VCaP (cell line): ENCODE results near the gene SHPK.

ENCODE experiments used
- H3K27ac ChIP-seq: fragments of 450-650 bp; 2 replicates; pipeline ENCODE4 v1.5.1; 2017
- TF ChIP-seq, protein P1 (sequence below): fragments of 450-650 bp; conservative IDR thresholded peaks from 2 replicates; pipeline ENCODE4 v1.5.1; 2017; ENCODE audit warnings: mild to moderate bottlenecking, moderate library complexity

Gene SHPK

DNA sequence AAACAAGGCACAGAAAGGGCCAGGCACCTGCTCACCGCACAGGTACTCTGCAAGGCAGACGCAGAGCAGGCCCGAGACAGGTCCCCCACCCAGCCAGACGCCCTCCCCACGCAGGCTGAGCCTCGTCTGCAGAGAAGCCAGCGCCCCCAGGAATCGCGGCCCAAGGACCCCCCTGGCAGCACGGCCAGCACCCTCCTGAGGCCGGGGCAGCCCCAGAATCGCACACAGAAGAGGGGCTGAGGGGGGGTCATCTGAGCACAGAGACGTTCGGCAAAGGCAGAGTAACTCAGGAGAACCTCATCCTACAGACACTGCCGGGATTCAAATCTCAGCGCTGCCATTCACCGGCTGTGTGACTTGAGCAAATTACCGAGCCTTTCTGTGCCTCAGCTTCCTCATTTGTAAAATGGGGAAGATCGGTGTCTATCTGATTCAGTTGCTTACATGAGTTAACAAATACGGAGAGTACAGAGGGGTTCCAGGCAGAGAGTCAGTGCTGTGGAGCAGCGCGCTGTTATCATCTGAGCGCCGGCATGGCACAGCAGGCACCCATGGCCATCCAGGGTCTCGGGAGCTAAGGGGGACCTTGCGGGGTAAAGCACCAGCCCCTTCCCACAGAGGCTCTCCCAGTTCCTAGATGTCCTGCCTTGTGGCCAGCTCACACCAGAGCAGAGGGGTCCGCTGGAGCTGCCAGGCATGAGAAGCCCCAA lies 42.9 kb upstream of the SHPK start:
- no peak overlapping the region for H3K27ac ChIP-seq

DNA sequence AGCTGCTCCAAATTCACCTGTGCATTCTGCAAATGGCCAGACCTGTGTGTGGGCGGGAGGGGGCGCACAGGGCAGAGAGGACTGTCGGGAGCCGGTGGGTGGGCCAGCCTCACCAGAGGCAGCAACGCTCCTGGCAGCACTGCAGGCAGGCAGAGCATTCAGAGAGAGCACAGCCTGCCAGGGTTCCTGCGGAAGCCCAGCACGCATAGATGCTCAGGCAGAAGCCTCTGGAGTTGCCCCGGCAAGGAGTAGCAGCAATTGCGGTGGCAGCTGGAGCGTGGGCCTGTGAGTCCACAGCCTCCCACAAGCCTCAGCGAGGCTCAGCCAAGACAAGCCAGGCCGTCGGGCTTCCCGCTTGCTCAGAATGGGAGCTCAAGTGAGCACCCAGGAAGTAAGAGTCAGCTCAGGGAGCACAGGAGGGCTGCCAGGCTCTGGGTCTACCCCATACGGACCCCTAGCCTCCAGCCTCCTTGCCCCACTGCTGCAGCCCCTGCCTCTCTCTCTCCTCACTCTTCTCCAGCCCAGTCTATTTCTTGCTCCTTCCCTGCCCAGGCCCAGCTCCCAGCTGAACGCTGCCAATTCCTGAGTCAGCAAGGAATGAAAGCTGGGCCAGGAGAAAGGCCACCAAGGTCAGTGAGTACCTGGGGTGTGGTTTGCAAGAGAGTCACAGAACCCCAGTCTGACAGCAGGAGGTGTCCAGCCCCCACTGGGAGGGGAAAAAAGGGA lies 42.2 kb upstream of the SHPK start:
- TF ChIP-seq, protein P1, sequence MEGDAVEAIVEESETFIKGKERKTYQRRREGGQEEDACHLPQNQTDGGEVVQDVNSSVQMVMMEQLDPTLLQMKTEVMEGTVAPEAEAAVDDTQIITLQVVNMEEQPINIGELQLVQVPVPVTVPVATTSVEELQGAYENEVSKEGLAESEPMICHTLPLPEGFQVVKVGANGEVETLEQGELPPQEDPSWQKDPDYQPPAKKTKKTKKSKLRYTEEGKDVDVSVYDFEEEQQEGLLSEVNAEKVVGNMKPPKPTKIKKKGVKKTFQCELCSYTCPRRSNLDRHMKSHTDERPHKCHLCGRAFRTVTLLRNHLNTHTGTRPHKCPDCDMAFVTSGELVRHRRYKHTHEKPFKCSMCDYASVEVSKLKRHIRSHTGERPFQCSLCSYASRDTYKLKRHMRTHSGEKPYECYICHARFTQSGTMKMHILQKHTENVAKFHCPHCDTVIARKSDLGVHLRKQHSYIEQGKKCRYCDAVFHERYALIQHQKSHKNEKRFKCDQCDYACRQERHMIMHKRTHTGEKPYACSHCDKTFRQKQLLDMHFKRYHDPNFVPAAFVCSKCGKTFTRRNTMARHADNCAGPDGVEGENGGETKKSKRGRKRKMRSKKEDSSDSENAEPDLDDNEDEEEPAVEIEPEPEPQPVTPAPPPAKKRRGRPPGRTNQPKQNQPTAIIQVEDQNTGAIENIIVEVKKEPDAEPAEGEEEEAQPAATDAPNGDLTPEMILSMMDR: no peak
- no peak overlapping the region for H3K27ac ChIP-seq

More for the DNA sequence above, 42.9 kb upstream of the SHPK start:
- TF ChIP-seq, protein P1: no peak

DNA sequence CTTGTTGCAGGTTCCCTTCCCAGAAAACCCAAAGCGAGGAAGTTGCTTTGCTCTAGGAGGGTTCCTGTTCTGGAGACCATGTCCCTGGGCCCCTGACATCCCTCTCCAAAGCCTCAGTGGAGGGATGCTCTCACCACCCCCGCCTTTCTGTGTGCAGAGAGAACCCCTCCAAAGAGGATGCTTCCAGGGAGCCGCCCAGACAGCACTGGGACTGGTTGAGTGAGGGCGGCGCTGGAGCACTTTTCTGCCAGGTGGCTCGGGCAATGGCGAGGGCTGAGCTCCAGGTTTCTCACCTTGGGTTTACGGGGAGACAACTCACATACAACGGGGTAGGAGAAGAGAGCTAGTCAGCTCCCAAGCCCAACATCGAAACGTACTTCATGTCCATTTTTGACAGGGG lies 39.8 kb upstream of the SHPK start:
- no peak overlapping the region for H3K27ac ChIP-seq
- TF ChIP-seq, protein P1: no peak

DNA sequence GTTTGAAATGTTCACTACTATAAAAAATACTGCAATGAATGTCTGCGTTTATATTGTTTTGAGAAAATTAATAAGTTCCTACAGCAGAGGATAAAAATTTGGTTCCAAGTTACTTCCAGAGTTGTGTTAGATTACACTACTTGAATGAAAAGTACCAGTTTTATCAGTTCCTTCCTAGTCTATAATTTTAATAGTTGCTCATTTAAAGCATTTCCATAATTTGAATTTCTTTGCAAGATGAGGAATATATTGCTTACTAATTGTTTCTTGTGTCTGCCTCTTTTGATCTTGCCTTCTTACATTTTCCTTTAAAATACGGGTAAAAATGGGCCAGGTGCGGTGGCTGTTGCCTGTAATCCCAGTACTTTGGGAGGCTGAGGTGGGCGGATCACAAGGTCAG lies 36.5 kb upstream of the SHPK start:
- H3K27ac ChIP-seq: no peak overlapping the region
- TF ChIP-seq, protein P1: no peak

DNA sequence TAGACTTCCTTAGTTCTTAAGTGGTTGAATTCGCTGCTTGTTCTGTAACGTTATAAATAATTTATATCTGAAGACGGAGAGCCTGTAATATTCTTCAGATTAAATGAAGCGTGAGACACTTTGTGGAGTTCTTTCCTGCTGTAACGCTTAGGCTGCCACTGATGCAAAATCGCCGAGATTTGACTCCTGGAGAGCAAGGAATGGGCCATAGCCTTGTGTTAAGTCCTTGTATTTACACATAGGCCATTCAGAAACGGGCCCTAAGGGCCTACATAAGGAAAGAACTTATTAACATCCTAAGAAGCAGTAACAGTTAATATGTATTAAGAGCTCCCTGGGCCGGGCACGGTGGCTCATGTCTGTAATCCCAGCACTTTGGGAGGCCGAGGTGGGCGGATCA lies 33.5 kb upstream of the SHPK start:
- peak overlapping the region; percentile 98 for H3K27ac ChIP-seq
- TF ChIP-seq, protein P1: no peak

DNA sequence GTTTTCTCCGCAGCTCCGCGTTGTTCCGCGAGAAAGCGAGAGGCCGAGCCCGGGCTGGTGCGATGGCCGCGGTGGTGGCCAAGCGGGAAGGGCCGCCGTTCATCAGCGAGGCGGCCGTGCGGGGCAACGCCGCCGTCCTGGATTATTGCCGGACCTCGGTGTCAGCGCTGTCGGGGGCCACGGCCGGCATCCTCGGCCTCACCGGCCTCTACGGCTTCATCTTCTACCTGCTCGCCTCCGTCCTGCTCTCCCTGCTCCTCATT lies 33.0 kb upstream of the SHPK start:
- TF ChIP-seq, protein P1: no peak

DNA sequence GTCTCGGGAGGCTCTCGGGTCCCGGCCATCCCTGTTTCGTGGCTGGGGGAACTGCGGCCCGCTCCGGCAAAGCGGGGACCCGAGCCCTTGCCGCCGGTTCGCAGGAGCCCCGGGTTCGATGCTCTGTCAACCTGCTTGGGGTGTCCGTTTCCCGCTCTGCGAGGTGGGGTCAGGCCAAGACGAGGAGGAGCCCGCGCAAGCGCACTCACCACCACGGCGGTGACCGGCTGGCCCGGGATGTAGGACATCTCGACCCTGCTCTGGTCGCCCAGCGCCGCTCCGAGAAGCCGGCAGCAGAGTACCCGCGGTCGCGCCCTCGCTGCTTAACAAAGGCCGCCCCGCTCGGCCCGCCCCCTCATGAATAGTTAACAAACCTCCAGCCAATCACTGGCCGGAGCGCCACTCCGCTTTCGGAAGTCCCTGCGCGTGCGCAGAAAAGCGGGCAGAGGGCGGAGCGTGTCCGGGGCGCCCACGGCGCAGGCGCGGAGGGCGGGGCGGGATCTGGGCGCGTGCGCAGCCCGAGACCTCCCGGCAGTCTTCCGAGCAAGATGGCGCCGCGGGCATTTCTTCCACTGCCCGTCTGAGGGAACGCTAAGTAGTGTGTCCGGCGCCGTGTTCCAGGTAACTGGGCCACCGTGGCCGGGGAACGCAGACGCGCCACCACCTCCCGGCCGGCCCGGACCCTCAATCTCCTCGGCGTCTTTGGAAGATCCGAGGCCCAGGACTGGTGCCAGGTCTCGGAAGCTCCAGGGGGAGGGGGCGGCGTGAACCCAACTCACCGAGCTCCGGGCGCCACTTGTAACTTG lies 32.4 kb upstream of the SHPK start, which contains the start of the genes EMC6 and TAX1BP3:
TSS of gene EMC6 (plus strand) at position 534 of the 806 bp plus-strand sequence. CDS start 335 bp downstream, outside the sequence.
TSS of gene TAX1BP3 (minus strand) at position 300 of the 806 bp plus-strand sequence. CDS start at position 248, 52 bp downstream.
- H3K27ac ChIP-seq: peak within 1 kb of the TSS; percentile 98
- TF ChIP-seq, protein P1: no peak

More for the DNA sequence above, 33.0 kb upstream of the SHPK start:
- H3K27ac ChIP-seq: peak overlapping the region; percentile 98
